ENCODE results near the gene BAAT. TPM values are rescaled to one million over a fixed set of nuclear protein-coding genes. Genes with fewer than 3 reads are reported as not detected.

Gene BAAT
- polyA plus RNA-seq, 1 experiment, result not detected

- TF ChIP-seq CTCF (IDR thresholded peaks at IDR 0.05; ENCODE audit: low read depth, low read length), result no peak
- H3K27me3 ChIP-seq (ENCODE audit: control insufficient read depth, insufficient read depth, low read length), result no peaks in the 10 kb centered on the region
- H3K4me3 ChIP-seq (ENCODE audit: low read depth, low read length), result no peak overlapping the region
- no peaks in the 10 kb centered on the region for H3K9me3 ChIP-seq (ENCODE audit: control insufficient read depth, insufficient read depth, low read length)
- ChIA-PET CTCF (interaction anchor here (1.4 kb wide), 1 partner anchor 53 kb away, joined by 4 read pairs; no protein-coding TSS in a partner anchor), POLR2A (no interaction called here)
- H3K27ac ChIP-seq (ENCODE audit: low read depth, low read length), result no peak overlapping the region
- no peak for DNase-seq (ENCODE audit: low read depth, low spot score)
These were observed 19.6 kb downstream of the BAAT start for GRCh38 chr9:101365181-101365580.

- H3K27me3 ChIP-seq (ENCODE audit: control insufficient read depth, insufficient read depth, low read length), result no peaks in the 10 kb centered on the region
- no peaks in the 10 kb centered on the region for H3K9me3 ChIP-seq (ENCODE audit: control insufficient read depth, insufficient read depth, low read length)
- no peak for TF ChIP-seq CTCF (IDR thresholded peaks at IDR 0.05; ENCODE audit: low read depth, low read length)
- H3K27ac ChIP-seq (ENCODE audit: low read depth, low read length), result no peak overlapping the region
- POLR2A ChIA-PET, result no interaction called here
- CTCF ChIA-PET, result no interaction called here
- DNase-seq (ENCODE audit: low read depth, low spot score), result no peak
- H3K4me3 ChIP-seq (ENCODE audit: low read depth, low read length), result no peak overlapping the region
These were observed 22.4 kb downstream of the BAAT start for GRCh38 chr9:101362450-101362849.

GRCh38 chr9:101360647-101361046 lies 24.2 kb downstream of the BAAT start:
- DNase-seq (ENCODE audit: low read depth, low spot score), result no peak
- POLR2A ChIA-PET, result no interaction called here
- no peaks in the 10 kb centered on the region for H3K27me3 ChIP-seq (ENCODE audit: control insufficient read depth, insufficient read depth, low read length)
- TF ChIP-seq CTCF (IDR thresholded peaks at IDR 0.05; ENCODE audit: low read depth, low read length), result no peak
- no peaks in the 10 kb centered on the region for H3K9me3 ChIP-seq (ENCODE audit: control insufficient read depth, insufficient read depth, low read length)
- CTCF ChIA-PET, result no interaction called here
- H3K4me3 ChIP-seq (ENCODE audit: low read depth, low read length), result no peak overlapping the region
- H3K27ac ChIP-seq (ENCODE audit: low read depth, low read length), result no peak overlapping the region

GRCh38 chr9:101359679-101360078 lies 25.1 kb downstream of the BAAT start:
- H3K27me3 ChIP-seq (ENCODE audit: control insufficient read depth, insufficient read depth, low read length), result no peaks in the 10 kb centered on the region
- no peaks in the 10 kb centered on the region for H3K9me3 ChIP-seq (ENCODE audit: control insufficient read depth, insufficient read depth, low read length)
- no peak for DNase-seq (ENCODE audit: low read depth, low spot score)
- CTCF ChIA-PET, result no interaction called here
- TF ChIP-seq CTCF (IDR thresholded peaks at IDR 0.05; ENCODE audit: low read depth, low read length), result no peak
- no peak overlapping the region for H3K27ac ChIP-seq (ENCODE audit: low read depth, low read length)
- no peak overlapping the region for H3K4me3 ChIP-seq (ENCODE audit: low read depth, low read length)
- POLR2A ChIA-PET, result no interaction called here

GRCh38 chr9:101356619-101357018 lies 28.2 kb downstream of the BAAT start:
- ChIA-PET CTCF (no interaction called here), POLR2A (no interaction called here)
- Histone ChIP-seq H3K9me3 (ENCODE audit: control insufficient read depth, insufficient read depth, low read length) (no peaks in the 10 kb centered on the region), H3K27ac (ENCODE audit: low read depth, low read length) (no peak overlapping the region), H3K4me3 (ENCODE audit: low read depth, low read length) (no peak overlapping the region), H3K27me3 (ENCODE audit: control insufficient read depth, insufficient read depth, low read length) (no peaks in the 10 kb centered on the region)
- no peak for TF ChIP-seq CTCF (IDR thresholded peaks at IDR 0.05; ENCODE audit: low read depth, low read length)
- DNase-seq (ENCODE audit: low read depth, low spot score), result no peak

Data from AG04450 (cell line).